B cell (primary cell): ENCODE measurements around the gene TTYH1.

Experiments
- EZH2 ChIP-seq: IDR thresholded peaks from 2 replicates; pipeline ENCODE4 v1.6.1; 2012; ENCODE audit warnings: borderline replicate concordance, low read depth, mild to moderate bottlenecking, moderate library complexity, low read length; ENCODE audit not compliant: insufficient read depth, poor library complexity, severe bottlenecking
- TF ChIP-seq, protein P1 (sequence below): fragments of 200-600 bp; IDR thresholded peaks from one replicate; pipeline ENCODE4 v1.8.0; 2022; ENCODE audit warnings: antibody characterized with exemption, mild to moderate bottlenecking

DNA sequence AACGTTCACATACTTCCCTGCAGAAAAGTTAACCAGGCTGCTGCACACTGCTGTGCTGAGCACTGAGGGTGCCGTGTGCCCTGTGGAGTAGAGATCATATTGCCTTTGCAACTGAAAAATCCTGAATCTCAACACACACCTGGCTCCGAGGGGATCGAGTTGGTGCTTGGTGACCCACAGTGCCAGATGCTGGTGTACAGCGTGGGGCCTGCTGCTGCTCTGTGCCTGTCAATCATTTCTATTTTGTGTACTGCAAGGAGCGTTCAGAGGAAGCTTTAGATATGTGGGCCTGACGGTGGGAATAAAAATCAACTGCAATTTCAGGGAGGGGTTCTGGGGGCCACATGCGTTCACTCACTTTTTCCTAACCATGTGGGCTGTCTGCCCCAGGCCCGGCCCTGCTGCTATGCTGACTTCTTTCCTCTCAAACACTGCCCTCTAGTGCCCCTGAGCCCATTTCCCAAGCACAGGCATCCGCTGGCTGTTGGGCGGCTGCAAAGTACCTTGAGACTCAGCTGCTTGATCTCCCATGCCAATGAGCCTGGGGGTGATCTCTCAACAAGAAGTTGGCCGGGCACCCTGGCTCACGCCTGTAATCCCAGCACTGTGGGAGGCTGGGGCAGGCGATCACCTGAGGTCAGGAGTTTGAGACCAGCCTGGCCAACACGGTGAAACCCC lies 24.0 kb downstream of the TTYH1 start:
- TF ChIP-seq, protein P1, sequence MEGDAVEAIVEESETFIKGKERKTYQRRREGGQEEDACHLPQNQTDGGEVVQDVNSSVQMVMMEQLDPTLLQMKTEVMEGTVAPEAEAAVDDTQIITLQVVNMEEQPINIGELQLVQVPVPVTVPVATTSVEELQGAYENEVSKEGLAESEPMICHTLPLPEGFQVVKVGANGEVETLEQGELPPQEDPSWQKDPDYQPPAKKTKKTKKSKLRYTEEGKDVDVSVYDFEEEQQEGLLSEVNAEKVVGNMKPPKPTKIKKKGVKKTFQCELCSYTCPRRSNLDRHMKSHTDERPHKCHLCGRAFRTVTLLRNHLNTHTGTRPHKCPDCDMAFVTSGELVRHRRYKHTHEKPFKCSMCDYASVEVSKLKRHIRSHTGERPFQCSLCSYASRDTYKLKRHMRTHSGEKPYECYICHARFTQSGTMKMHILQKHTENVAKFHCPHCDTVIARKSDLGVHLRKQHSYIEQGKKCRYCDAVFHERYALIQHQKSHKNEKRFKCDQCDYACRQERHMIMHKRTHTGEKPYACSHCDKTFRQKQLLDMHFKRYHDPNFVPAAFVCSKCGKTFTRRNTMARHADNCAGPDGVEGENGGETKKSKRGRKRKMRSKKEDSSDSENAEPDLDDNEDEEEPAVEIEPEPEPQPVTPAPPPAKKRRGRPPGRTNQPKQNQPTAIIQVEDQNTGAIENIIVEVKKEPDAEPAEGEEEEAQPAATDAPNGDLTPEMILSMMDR = peak; percentile 19
- no peak for TF ChIP-seq EZH2
